ENCODE data around the gene BMF.

DNA sequence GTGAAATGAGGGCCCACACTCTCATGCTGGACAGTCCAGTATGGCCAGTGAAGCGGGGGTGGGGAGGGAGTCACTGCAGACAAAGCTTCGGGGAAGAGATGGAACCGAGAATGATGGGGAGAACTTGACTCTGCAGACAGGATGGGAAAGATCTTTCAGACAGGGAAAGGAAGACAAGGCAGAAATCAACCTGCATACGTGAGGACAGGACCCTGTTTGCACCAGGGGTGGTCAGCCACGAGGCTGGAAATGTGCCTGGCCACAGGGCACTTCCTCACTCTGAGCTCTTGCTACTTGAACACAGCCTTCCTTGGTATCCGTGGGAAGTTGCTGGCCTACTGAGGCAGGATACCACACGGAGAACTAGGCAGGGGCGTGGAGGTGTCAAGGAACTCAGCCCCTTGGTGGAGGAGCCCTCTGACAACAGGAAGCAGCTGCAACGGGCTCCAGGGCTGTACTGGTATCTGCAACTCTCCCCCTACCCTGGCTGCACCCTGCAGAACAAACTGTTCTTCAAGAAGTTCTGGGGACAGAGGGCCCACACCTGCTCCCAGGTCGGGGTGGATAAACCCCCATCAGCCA is 60.4 kb downstream of the BMF start:
- TF ChIP-seq, protein P1, sequence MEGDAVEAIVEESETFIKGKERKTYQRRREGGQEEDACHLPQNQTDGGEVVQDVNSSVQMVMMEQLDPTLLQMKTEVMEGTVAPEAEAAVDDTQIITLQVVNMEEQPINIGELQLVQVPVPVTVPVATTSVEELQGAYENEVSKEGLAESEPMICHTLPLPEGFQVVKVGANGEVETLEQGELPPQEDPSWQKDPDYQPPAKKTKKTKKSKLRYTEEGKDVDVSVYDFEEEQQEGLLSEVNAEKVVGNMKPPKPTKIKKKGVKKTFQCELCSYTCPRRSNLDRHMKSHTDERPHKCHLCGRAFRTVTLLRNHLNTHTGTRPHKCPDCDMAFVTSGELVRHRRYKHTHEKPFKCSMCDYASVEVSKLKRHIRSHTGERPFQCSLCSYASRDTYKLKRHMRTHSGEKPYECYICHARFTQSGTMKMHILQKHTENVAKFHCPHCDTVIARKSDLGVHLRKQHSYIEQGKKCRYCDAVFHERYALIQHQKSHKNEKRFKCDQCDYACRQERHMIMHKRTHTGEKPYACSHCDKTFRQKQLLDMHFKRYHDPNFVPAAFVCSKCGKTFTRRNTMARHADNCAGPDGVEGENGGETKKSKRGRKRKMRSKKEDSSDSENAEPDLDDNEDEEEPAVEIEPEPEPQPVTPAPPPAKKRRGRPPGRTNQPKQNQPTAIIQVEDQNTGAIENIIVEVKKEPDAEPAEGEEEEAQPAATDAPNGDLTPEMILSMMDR (IDR thresholded peaks at IDR 0.05; ENCODE audit: extremely low read depth in 1 of 2, insufficient read depth in 1 of 2, low read depth in 1 of 2, low read length in 2 of 2), result no peak
- TF ChIP-seq EZH2 (IDR thresholded peaks at IDR 0.05; ENCODE audit: borderline replicate concordance, low read depth, low read length, severe bottlenecking) (no peak), JUN (IDR thresholded peaks at IDR 0.05; ENCODE audit: borderline replicate concordance, insufficient read depth, insufficient read length, low read depth) (no peak)

Measured in endothelial cell of umbilical vein (primary cell).